ENCODE measurements around the gene SGPP2. TPM values are rescaled to one million over a fixed set of nuclear protein-coding genes. Genes with fewer than 3 reads are reported as not detected.

SGPP2 gene
- total RNA-seq, 4 donors from 2014 or later = 27.3 to 65.6 (median 49.0) TPM

- no peaks in the 10 kb centered on the region for H3K36me3 ChIP-seq
- DNase-seq (ENCODE audit: low spot score in 2 of 2) = no peak
- 92% methylated on average over 1 of the region's 1 CpG for WGBS
These were observed 20.9 kb downstream of the SGPP2 start for GRCh38 chr2:222445227-222445626.

GRCh38 chr2:222447131-222447530, 22.8 kb downstream of the SGPP2 start:
- peaks cover 4% of the 10 kb centered on the region for H3K4me1 ChIP-seq
- no peaks in the 10 kb centered on the region for H3K36me3 ChIP-seq
- no peak overlapping the region for H3K4me3 ChIP-seq
- no peak for TF ChIP-seq EP300 (IDR thresholded peaks at IDR 0.05)
- TF ChIP-seq POLR2AphosphoS5 (IDR thresholded peaks at IDR 0.05) = no peak
- TF ChIP-seq POLR2A (IDR thresholded peaks at IDR 0.05) = no peak
- TF ChIP-seq CTCF (IDR thresholded peaks at IDR 0.05) = no peak
- no peaks in the 10 kb centered on the region for H3K9me3 ChIP-seq
- WGBS = 85% methylated on average over 3 of the region's 3 CpGs
- no peak for DNase-seq (ENCODE audit: low spot score in 2 of 2)
- no peak overlapping the region for H3K27ac ChIP-seq
- no peaks in the 10 kb centered on the region for H3K27me3 ChIP-seq

More at GRCh38 chr2:222445227-222445626, 20.9 kb downstream of the SGPP2 start:
- peaks cover 2% of the 10 kb centered on the region for H3K4me1 ChIP-seq
- no peak for TF ChIP-seq POLR2A (IDR thresholded peaks at IDR 0.05)
- no peak for TF ChIP-seq CTCF (IDR thresholded peaks at IDR 0.05)
- TF ChIP-seq POLR2AphosphoS5 (IDR thresholded peaks at IDR 0.05) = no peak
- no peak for TF ChIP-seq EP300 (IDR thresholded peaks at IDR 0.05)
- no peak overlapping the region for H3K4me3 ChIP-seq
- H3K27me3 ChIP-seq = no peaks in the 10 kb centered on the region
- no peak overlapping the region for H3K27ac ChIP-seq
- no peaks in the 10 kb centered on the region for H3K9me3 ChIP-seq

- no peak for DNase-seq (ENCODE audit: low spot score in 2 of 2)
These were observed 24.4 kb downstream of the SGPP2 start for GRCh38 chr2:222448748-222449181.

GRCh38 chr2:222450021-222450420, 25.7 kb downstream of the SGPP2 start:
- DNase-seq (ENCODE audit: low spot score in 2 of 2) = no peak
- Histone ChIP-seq H3K27me3 (no peaks in the 10 kb centered on the region), H3K36me3 (no peaks in the 10 kb centered on the region), H3K4me3 (no peak overlapping the region), H3K4me1 (peaks cover 4% of the 10 kb centered on the region), H3K27ac (no peak overlapping the region), H3K9me3 (no peaks in the 10 kb centered on the region)
- 67% methylated on average over 2 of the region's 2 CpGs for WGBS
- TF ChIP-seq CTCF (IDR thresholded peaks at IDR 0.05) = no peak
- no peak for TF ChIP-seq POLR2A (IDR thresholded peaks at IDR 0.05)
- no peak for TF ChIP-seq EP300 (IDR thresholded peaks at IDR 0.05)

More at GRCh38 chr2:222448748-222449181, 24.4 kb downstream of the SGPP2 start:
- no peak overlapping the region for H3K4me3 ChIP-seq
- H3K4me1 ChIP-seq = peaks cover 4% of the 10 kb centered on the region
- H3K36me3 ChIP-seq = no peaks in the 10 kb centered on the region
- WGBS = 50% methylated on average over 8 of the region's 8 CpGs
- H3K27ac ChIP-seq = no peak overlapping the region
- no peaks in the 10 kb centered on the region for H3K27me3 ChIP-seq
- no peak for TF ChIP-seq POLR2A (IDR thresholded peaks at IDR 0.05)
- no peak for TF ChIP-seq POLR2AphosphoS5 (IDR thresholded peaks at IDR 0.05)
- no peak for TF ChIP-seq CTCF (IDR thresholded peaks at IDR 0.05)
- no peak for TF ChIP-seq EP300 (IDR thresholded peaks at IDR 0.05)
- H3K9me3 ChIP-seq = no peaks in the 10 kb centered on the region

GRCh38 chr2:222451224-222451674, 26.9 kb downstream of the SGPP2 start:
- DNase-seq (ENCODE audit: low spot score in 2 of 2) = no peak

More at GRCh38 chr2:222451224-222451674, 26.9 kb downstream of the SGPP2 start:
- WGBS = 71% methylated on average over 5 of the region's 5 CpGs
- Histone ChIP-seq H3K9me3 (no peaks in the 10 kb centered on the region), H3K4me3 (no peak overlapping the region), H3K27ac (no peak overlapping the region), H3K4me1 (peaks cover 4% of the 10 kb centered on the region), H3K36me3 (no peaks in the 10 kb centered on the region), H3K27me3 (no peaks in the 10 kb centered on the region)
- no peak for TF ChIP-seq EP300 (IDR thresholded peaks at IDR 0.05)
- TF ChIP-seq POLR2A (IDR thresholded peaks at IDR 0.05) = no peak
- no peak for TF ChIP-seq POLR2AphosphoS5 (IDR thresholded peaks at IDR 0.05)
- no peak for TF ChIP-seq CTCF (IDR thresholded peaks at IDR 0.05)
